SK-MEL-5 (cell line): ENCODE measurements around the gene ZFYVE9. TPM values are rescaled to one million over a fixed set of nuclear protein-coding genes. Genes with fewer than 3 reads are reported as not detected.
A peak's percentile ranks its signal among the peaks of the same experiment; 100 is the strongest.
"Not testable (repeated sequence)": the region's sequence is repeated elsewhere in the genome, so short reads cannot be mapped to it uniquely, and the experiment has no call there.

Source experiments
- DNase-seq: peaks from one replicate; pipeline ENCODE4 v3.0.0-alpha.2; 2016; ENCODE audit warnings: low read depth, low spot score
- in situ Hi-C: cut with HindIII; loops from 2 replicates; pipeline ENCODE4 v1.10.0; 2016; ENCODE audit warnings: low sequenced_read_pairs, high pct_unique_total_duplicates, low pct_unique_long_range_greater_than_20kb
- total RNA-seq: library from RNA; depleted of rRNA; stranded (reverse); fragments of >200 nt; shearing (Covaris generic); gene quantifications from 2 replicates; pipeline ENCODE4 v1.2.3, GENCODE V29; 2014; rRNA removed

ZFYVE9 gene
- total RNA-seq, 1 experiment from 2014 or later = 13.3 TPM

DNA sequence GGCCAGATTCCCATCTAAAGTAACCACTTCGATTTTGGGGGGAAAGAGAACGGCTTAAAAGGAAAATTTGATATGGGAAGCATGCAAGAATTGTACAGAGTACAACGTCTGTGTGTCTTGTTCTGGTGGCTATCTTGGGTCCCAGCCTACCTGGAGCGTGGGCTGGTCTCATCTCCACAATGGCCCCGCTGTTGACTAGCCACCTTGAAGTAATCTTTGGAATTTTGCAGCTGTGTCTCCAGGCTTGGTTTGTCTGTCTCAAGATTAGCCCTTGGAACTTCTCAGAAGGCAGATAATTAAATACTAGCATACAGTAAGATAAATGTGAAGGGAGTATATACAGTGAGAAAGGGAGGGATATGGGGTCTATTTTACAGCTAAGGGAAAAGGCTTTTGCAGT, 225.4 kb downstream of the ZFYVE9 start:
- in situ Hi-C loops = no loop called here
- no peak for DNase-seq

DNA sequence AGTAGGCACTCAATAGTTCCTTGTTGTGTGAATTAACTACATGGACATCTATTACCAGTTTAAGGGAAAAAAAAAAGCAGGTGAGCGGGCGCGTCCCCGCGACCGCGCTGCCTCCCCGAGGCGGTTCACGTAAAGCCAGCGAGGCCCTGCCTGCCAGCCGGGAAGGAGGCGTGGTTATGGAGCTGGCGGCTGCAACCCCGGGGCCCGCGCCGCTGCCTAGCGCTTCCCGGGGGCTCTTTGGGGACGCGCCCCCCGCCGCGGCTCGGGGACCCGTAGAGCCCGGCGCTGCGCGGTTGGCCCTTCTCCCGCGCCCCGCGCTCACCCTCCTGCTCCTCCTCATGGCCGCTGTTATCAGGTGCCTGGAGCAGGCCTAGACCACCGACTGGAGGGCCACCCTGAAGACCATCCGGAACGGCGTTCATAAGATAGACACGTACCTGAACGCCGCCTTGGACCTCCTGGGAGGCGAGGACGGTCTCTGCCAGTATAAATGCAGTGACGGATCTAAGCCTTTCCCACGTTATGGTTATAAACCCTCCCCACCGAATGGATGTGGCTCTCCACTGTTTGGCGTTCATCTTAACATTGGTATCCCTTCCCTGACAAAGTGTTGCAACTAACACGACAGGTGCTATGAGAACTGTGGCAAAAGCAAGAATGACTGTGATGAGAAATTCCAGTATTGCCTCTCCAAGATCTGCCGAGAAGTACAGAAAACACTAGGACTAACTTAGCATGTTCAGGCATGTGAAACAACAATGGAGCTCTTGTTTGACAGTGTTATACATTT, 226.7 kb downstream of the ZFYVE9 start:
- peak; percentile 57 for DNase-seq
- in situ Hi-C loops = no loop called here

DNA sequence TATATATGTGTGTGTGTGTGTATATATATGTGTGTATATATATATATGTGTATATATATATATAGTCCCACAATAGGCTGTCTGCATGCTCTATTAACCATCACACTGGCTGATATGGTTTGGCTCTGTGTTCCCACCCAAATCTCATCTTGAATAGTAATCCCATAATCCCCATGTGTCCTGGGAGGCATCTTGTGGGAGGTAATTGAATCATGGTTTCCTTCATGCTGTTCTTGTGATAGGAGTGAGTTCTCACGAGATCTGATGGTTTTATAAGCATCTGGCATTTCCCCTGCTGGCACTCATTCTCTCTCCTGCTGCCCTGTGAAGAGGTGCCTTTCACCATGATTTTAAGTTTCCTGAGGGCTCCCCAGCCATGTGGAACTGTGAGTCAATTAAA, 228.0 kb downstream of the ZFYVE9 start:
- DNase-seq = not testable (repeated sequence)

DNA sequence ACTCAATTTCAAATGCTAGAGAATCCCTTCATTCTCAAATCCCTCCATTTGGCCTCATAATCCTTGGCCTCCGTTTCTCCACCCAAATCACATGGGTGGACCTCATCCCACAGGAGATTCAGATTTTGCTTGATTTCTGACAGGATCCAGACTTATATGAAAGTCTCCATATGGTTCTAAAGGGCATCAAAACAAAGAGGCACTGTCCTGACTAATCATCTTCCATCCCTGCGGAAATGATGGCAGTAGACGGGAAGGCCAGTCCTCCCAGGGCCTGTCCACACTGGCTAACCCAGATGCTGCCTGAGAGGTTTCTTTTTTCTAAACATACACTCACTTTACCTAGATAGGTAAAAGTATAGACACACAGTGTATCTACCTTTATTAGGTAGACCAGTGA, 243.5 kb downstream of the ZFYVE9 start:
- in situ Hi-C loops = no loop called here
- DNase-seq = peak; percentile 64

More for the DNA sequence above, 228.0 kb downstream of the ZFYVE9 start:
- in situ Hi-C loops = not testable (repeated sequence)

DNA sequence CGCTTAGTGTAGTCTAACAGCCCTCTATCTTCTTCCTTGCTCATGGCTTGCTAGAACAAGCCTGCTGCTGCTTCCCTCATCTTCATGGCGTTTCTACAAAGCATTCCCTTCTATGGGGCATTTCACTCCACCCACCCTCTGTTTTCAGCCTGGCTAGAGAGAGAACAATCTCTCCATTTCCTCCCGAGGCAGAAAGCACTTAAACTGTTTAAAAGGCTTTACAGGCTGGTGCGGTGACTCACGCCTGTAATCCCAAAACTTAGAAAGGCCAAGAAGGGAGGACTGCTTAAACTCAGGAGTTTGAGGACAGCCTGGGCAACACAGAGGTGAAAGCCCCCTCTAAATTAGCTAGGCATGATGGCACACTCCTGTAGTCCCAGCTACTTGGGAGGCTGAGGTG, 244.6 kb downstream of the ZFYVE9 start:
- in situ Hi-C loops = no loop called here
- no peak for DNase-seq

DNA sequence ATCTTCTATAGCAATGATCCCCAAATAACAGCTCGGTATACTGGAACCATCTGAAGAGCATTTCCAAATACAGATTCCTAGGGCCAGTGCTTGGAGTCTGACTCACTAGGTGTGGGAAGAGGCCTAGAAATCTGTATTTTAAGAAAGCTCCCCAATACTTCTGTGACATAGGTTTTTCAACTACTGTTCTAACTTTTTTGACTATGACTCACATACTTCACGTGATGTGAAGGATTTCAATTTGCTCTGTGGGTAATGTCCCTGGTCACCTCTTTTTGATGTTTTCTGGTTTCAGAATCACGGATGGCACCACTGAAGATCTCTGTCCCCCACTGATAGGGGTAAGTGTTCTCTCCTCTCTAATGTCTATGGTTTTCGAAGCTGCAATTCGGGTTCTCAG, 251.3 kb downstream of the ZFYVE9 start:
- DNase-seq = no peak
- in situ Hi-C loops = no loop called here

Other genes with a start within 250 kb of the ZFYVE9 start
- 0.08 and 0.19 TPM in 2 replicates for gene RAB3B, start 151.4 kb upstream of the ZFYVE9 start, total RNA-seq
- 10.5 and 13.3 TPM in 2 replicates for gene KTI12, start 108.3 kb upstream of the ZFYVE9 start, total RNA-seq
- 89.9 and 97.9 TPM in 2 replicates for gene TXNDC12, start 86.9 kb upstream of the ZFYVE9 start, total RNA-seq
- gene BTF3L4, start 85.8 kb upstream of the ZFYVE9 start, total RNA-seq = 36.4 and 48.5 TPM in 2 replicates
- gene CC2D1B, start 224.1 kb downstream of the ZFYVE9 start, total RNA-seq = 38.5 and 41.9 TPM in 2 replicates